GM20431 (cell line): Measurements from ENCODE around the gene PLCB1.

Source experiments
- in situ Hi-C: fragments of 300-500 bp; cut with MseI, MboI; formaldehyde crosslinking; loops from one replicate; pipeline ENCODE4 v1.15.0; 2020; ENCODE audit warnings: low sequenced_read_pairs; ENCODE audit not compliant: unreplicated experiment

Gene PLCB1

DNA sequence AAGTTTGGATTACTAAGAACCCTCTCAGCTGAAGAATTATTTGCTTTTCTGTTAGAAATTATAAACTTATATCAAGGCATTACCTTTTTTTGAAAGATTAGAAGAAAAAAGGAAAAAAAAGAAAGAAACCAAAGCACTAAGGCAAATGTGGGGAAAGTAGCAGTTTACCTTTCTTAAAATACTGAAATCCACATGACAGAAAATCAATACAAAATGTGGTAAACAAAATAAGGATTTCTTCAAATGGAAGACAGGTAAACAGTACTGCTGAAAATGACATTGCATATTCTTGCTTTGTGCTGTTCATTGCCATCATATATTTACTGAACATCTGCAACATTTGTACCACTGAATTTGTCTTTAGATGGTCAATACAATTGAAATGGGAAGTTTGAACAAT lies 525.6 kb downstream of the PLCB1 start:
- in situ Hi-C loops: no loop called here

DNA sequence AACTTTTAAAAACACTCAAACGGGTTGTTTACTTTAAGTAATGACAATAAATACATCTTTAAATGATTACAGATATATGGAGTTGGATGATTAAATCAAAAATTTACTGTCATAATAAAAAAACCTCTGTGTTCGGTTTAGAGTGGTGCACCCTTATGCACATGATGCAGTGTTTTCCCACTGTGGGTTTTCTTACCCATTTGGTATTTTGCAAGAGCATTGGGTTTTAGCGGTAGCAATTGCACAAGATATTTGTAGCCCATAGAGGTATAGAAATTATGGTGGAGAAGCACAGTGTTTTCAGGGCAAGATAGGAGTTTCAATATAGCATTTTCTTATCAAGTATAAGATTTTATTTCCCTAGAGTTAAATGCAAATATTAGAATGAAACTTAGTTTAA lies 526.0 kb downstream of the PLCB1 start:
- in situ Hi-C loops: no loop called here

DNA sequence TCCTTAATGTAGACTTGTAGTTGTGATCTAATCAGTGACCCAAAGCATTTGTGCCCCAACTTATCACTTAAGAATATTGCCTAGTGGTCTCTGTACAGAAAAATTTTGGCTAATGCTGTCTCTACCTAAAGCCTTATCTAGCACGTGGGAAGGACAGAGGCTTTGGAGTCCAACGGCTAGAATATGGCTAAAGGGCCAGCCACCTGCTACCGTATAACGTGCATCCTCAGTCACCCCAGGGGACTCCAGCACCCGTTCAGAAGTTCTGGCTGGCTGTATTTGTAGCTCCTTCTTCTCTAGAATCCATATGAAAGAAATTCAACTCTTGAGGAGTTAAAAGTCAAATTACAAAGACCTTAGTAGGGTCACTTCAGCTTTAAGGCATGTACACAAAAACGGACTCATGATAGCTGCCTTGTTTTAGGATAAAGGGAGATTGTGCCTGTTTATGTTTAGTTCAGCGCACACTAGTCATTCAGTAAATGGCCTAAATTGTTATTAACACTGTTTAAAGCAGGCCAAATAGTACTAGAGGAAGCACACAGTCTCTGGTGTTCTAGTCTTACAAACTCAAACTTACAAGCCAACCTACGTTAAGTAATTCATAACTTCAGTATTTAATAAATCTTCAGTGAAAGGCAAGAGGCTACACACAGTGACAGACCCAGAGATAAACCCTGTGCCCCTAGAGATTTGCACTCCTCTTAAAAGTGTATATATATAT lies 529.3 kb downstream of the PLCB1 start:
- in situ Hi-C loops: no loop called here

DNA sequence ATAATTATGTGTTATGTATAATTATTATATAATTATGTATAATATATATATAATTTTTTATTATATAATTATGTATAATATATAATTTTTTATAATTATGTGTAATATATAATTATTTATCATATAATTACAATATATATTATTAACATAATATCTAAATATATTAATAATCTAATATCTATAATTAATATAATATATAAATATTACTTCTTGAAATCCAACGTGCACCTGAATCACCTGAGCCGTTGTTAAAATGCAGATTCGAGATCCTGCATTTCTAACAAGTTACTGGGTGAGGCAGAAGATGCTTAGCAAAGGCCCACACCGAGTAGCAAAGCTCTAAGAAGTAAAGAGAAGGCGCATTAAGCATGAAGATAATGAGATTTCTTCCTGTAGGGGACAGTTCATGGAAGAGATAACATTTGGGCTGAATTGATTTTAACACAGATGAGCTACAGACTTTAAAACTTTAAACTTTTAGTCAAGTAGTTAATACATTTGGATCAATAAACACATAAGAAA lies 530.4 kb downstream of the PLCB1 start:
- in situ Hi-C loops: no loop called here

DNA sequence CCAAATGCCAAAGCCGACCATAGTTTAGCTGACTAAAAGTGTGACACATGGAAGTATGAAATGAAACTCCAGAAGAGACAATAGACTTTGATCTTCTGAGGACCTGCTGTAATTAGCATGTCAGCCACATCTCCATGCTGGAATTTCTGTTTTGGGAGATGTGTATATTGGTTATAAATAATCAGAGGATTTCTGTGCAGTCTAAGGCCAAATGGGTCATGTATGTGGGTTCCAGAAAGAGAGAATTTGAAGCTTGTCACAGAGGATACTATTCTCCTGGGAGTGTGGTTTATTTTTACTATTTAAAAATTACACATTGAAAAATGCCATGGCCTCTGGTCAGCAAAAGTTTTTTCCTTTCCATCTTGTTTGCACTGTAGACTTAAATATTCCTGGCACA lies 531.4 kb downstream of the PLCB1 start:
- in situ Hi-C loops: no loop called here

DNA sequence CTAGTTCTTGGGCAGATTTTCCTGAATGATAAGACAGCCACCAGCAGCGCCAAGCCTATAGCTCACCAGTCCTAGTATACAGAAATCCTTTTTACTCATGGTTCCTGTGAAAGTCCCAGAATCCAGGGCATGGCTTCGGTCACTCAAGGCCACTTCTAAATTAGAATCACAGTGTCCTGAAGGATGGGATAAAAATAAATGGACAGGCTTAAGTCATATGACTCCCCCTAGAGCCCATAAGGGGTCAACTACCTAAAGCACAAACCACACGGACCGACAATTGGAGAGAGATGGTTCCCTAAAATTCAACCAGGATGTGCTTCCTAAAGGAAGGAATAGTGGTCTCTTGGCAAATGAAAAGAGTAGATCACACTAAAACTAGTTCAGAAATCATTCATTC lies 532.7 kb downstream of the PLCB1 start:
- in situ Hi-C loops: no loop called here

DNA sequence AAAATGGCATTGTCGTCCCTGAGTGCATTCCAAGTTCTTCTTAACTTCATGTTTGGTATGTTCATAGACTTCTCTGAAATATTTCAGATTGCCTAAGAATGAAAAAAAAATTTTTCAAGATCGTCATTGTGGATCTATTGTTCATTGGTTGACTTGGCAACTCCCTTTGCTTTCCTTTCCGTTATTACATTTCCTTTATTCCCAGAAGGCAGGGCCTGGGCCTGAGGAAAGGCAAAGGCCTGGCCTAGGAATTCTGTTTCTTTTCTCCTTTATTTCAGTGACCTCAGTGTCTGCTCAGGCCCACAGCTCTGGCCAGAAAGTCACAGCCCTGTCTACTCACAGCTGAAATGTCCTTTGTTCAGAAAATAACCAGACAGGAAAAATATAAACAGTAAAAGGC lies 535.2 kb downstream of the PLCB1 start:
- in situ Hi-C loops: no loop called here

DNA sequence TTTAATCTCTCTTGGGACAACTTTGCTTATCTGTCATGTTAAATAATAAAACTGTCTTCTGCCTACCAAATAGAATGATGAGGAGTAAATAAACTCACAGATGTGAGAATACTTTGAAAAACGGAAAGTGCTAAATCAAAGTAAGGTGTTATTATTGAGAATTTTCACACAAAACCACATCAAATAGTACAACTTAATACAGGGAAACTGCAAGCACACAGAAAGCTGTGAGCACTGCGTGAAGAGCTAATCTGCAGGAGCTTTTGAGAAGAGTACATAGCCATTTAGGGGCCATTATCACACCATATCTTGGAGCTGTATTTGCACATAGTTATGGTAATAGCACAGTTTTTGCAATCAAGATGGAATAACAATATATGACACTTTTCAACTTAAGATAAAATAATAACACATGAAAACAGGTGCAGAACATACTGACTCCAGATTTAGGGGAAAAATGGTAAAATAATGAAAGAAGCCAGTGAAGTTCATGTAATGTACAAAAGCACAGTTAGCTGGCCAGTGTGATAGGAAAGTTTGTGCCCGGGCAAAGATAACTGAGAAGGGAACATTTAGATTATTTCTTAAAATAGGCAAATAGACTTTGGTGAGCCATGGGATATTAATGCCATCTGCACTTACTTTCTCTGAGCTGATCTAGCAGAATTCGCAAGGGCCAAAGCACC lies 538.3 kb downstream of the PLCB1 start:
- in situ Hi-C loops: no loop called here

DNA sequence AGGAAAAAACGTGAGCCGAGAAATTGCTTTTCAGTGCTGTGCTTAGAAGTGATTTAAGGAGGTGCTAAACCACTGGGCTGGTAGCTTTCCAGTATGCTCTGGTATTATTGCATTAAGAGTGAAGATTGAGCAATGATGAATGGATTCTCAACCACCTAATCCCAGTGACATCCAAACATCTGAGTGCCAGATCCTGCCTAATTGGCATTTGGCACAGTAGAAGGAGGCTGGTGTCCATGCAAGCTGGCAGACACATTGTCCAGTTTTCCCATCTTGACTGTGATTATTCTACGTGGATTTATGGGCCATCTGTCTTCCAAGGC lies 538.8 kb downstream of the PLCB1 start:
- in situ Hi-C loops: no loop called here

DNA sequence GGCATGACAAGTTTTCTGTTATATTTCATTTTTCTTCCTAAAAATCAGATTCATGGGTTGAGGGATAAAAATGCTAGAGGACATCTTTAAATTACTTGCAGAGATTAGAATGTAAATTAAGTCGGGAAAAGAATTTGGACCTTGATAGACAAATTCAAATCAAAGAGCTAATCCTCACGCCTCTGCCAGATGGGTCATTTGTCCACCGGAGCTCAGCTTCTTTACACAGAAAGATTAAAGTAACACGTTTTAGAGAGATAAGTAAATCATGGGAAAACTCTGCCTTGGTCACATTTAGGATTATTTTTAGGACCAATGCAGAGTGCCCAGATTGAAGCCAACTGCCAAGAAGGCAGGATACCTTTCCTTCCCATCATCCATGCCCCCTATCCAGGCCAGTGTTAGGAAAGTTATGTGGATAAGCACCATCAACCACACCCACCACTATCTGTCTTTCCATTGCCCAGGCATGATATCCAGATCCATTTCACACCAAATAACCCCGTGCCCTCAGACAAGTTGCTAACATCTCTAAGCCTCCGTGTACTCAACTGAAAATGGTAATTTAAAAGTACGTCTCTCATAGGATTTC lies 539.4 kb downstream of the PLCB1 start:
- in situ Hi-C loops: no loop called here

DNA sequence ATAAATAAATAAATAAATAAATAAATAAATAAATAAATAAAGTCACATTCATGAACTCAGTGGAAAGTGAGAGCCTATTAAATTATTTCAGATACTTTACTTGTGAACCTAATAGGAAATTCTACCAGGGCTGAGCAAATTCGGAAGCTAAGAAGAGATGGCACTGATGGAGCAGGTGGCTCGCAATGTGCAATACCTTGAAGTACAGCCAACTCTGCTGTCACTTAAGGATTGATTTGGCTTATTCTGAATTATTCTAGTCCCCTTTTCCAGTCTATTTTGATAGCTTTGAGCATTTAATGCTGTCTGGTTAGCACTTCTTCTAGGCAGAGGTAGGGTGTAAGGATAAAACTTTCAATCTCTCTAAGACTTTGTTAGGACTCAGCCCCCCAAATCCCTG lies 541.0 kb downstream of the PLCB1 start:
- in situ Hi-C loops: no loop called here

DNA sequence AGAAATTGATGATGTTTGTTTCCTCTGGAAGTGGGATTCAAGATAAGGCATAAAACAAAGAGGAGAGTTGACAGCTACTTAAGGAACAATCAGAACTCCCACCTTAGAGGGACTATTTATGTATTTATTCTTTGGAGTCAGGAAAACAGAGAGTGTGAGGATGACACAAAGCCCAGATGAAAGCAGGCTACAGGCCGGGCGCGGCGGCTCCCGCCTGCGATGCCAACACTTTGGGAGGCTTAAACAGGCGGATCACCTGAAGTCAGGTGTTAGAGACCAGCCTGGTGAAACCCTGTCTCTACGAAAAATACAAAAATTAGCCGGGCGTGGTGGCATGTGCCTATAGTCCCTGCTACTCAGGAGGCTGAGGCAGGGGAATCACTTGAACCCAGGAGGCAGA lies 543.8 kb downstream of the PLCB1 start:
- in situ Hi-C loops: no loop called here

DNA sequence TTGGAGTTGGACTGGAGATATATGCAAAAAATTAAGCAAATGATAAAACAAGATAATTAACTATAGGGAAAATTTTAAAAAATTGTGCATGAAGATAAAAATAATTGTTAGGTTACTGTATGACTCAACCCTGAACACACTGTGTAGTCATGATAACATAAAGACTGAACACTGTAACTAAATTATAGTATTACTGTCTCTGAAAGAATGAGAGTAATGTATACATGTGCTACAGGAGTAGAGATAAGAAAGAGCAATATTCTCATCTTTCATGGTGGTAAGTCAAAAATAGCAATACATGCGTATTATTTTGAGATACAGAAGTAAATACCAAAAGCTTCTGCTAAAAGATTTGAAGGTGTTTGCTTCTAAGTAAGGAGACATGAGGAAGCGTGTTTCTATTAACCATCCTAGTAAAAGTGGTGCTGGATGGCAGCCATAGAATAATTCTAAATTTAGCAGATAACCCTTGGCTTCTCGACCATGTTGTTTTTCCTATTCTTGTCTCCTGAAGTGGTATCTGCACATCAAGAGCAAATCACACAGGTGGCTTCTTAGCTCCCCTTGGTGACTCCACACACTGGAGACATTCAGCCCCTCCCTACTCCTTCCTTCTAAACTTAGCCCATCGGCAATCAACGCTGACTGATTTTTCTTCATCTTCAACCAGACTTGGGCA lies 546.2 kb downstream of the PLCB1 start:
- in situ Hi-C loops: no loop called here

DNA sequence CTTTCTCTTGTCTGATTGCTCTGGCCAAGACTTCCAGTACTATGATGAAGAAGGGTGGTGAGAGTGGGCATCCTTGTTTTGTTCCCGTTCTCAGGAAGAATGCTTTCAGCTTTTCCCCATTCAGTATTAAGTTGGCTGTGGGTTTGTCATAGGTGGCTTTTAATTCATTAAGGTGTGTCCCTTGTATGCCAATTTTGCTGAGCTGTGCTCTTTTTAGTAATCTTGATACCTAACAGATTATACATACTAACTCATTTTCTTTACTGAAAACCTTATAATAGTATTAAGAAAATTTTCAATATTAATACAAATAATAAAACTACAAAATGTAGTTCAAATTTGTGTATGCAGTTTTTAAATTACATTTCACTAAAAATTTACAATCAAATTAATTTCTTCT lies 557.3 kb downstream of the PLCB1 start:
- in situ Hi-C loops: no loop called here

DNA sequence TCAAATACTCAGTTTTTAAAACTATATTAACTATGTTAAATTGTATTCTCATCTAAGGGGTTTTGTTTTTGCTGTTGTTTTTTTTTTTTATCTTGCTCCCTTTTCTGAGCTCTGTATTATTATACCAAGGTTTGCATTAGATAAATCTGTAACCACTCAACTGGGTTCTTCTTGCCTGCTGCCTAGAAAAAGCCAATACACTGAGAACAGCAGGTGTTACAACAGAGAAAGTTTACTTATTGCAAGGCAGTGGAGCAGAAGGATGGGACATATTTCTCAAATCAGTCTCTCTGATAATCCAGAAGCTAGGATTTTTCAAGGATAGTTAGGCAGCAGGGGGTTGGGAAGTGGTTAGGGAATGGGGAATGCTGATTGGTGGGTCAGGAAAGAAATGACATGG lies 558.0 kb downstream of the PLCB1 start:
- in situ Hi-C loops: no loop called here

DNA sequence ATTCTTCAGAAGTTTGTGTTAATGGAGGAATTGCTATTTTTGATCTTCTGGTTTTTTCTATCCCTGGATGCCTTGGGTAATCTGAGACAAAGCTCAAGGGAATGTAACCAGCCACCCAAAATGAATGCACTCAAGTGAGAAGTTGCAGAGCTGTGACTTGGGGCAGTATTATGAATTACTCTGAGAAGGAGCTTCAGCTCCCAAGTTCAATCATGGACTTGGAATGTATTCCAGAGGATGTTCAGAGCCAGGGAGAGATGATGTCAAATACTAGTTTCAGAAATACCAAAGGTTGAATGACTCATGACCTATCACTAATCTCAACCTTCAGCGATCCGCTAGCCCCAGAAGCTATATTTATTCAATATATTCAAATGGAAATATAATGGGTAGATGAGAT lies 561.6 kb downstream of the PLCB1 start:
- in situ Hi-C loops: no loop called here

DNA sequence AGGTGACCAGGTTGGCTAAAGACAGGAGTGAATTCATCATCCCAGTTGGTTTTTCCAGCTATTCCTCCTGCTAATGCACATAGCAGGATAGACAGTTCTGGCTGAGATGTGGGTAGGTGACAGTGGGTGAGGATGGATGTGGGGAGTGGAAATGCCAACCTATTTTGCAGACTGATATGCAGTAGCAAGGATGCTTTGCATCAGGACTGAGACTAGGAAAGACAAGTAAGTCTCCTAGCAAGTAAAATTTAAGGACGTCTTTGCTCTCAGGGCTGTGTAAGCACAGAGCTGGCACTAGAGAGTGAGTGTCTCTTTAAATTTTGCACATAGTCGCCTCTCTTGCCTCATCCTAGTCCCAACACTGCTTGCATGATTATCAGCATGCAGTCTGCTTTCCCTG lies 568.7 kb downstream of the PLCB1 start:
- in situ Hi-C loops: loop anchor here (25.0 kb wide), 1 partner anchor 638 kb away; no protein-coding TSS in a partner anchor

DNA sequence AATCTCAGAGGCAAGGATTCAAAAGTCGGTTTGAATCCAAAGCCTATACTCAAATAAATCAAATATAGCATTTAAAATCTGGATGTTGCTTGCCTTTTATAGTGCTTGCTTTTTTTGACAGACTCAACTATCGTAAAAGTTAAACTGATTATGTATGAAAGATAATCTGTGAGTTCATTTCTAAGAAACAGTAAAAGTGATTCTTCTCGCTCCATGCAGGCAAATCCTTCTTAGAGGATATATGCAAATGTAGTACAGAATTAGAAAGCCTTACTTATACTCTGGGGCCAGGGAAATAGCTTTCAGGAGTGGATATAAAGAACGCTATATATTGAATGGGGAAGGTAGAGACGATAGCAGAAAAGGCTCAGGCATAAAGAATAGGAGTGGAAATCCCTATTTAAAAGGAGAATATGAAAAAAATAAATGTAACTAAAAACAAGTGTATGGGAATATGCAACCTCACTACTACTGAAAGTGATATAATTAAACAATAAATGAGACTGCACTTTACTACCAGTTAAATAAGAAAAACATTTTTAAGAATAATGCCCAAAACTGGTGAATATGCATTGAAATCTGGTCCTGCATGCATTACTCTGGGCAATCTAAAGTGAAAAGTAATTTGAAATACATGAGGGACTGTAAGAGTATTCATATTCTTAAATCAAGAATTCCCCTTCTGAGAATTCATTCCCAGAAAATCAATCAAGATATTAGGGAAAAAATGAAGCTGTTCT lies 575.1 kb downstream of the PLCB1 start:
- in situ Hi-C loops: loop anchor here (25.0 kb wide), 1 partner anchor 645 kb away; no protein-coding TSS in a partner anchor

DNA sequence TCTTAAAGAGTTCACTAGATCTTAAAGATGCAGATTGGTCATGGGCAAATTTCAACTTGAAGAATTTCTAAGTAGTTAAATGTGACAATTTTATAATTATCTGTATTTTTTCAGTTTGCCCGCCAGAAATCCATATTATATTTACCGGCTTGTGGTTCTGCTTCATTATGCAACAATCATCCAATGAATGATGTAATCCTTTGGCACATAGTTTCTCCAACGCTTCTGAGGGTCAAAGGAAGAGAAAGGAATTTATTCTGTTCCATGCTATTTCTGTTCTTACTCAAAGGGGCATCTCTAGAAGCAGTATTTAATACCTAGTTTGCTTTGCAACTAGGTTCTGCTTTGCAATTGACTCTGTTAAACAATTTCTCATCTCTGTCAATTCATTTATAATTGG lies 577.6 kb downstream of the PLCB1 start:
- in situ Hi-C loops: loop anchor here (25.0 kb wide), 1 partner anchor 647 kb away; no protein-coding TSS in a partner anchor

DNA sequence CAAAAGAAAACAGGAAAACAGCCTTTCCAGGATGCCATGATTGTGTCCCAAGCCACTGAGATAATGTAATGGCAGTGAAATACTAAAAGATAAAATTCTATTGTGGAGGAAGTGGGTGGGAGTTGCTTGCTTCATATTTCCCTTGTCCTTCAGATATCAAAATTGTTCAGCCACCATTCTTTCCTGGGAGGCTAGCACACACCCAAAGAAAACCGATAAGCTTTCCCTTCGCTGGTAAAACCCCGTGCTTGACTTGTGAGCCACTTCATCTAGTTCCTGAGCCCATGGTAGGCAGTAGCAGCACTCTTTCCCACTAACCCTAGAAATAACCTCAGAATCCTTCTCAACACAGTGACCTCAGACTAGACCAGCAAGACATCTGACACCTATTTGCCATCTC lies 579.4 kb downstream of the PLCB1 start:
- in situ Hi-C loops: loop anchor here (25.0 kb wide), 1 partner anchor 649 kb away; no protein-coding TSS in a partner anchor
